Sigmoid colon (tissue), 7 donors: ENCODE measurements around the gene DERA. TPM values are rescaled to one million over a fixed set of nuclear protein-coding genes. Genes with fewer than 3 reads are reported as not detected.

Experiments
- DNase-seq: peaks from one replicate; pipeline ENCODE4 v3.0.0-alpha.2; 2019
- H3K27ac ChIP-seq, 4 donors: fragments of 200-600 bp; sonication (generic); one replicate each; pipeline ENCODE4 v1.5.1; 2016 to 2019; ENCODE audit warnings: mild to moderate bottlenecking in 1 of 4
- H3K27me3 ChIP-seq, 3 donors: fragments of 200-600 bp; sonication (generic); one replicate each; pipeline ENCODE4 v1.5.1; 2019; ENCODE audit warnings: mild to moderate bottlenecking in 1 of 3
- H3K36me3 ChIP-seq, 4 donors: fragments of 200-600 bp; sonication (generic); one replicate each; pipeline ENCODE4 v1.5.1; 2016 to 2019
- H3K4me1 ChIP-seq, 4 donors: fragments of 200-600 bp; sonication (generic); one replicate each; pipeline ENCODE4 v1.5.1; 2017 to 2019
- H3K4me3 ChIP-seq, 4 donors: fragments of 200-600 bp; sonication (generic); one replicate each; pipeline ENCODE4 v1.5.1; 2017 to 2019; ENCODE audit warnings: mild to moderate bottlenecking in 2 of 4, moderate library complexity in 1 of 4
- H3K9me3 ChIP-seq, 4 donors: fragments of 200-600 bp in 3 of 4; sonication (generic) in 3 of 4; one replicate each; pipeline versions ENCODE4 v1.5.1 to v1.6.1; 2013 to 2019
- CTCF ChIP-seq, 4 experiments: fragments of 450-650 bp in 3 of 4; fragments of 200-600 bp in 1 of 4; IDR thresholded peaks; one replicate each; pipeline ENCODE4 v1.5.1; 2016 to 2019; ENCODE audit warnings: antibody characterized with exemption in 4 of 4, mild to moderate bottlenecking in 3 of 4, moderate library complexity in 2 of 4
- EP300 ChIP-seq, 4 donors: sonication (generic); formaldehyde crosslinking; IDR thresholded peaks; one replicate each; pipeline ENCODE4 v1.6.1; 2017; ENCODE audit warnings: antibody characterized with exemption in 4 of 4
- POLR2A ChIP-seq, 2 donors: fragments of 450-650 bp; IDR thresholded peaks; one replicate each; pipeline ENCODE4 v1.6.1; 2016; ENCODE audit warnings: antibody characterized with exemption in 2 of 2, mild to moderate bottlenecking in 2 of 2, moderate library complexity in 2 of 2
- POLR2AphosphoS5 ChIP-seq, 4 donors: sonication (generic); formaldehyde crosslinking; IDR thresholded peaks; one replicate each; pipeline ENCODE4 v1.6.1; 2017; ENCODE audit warnings: antibody characterized with exemption in 4 of 4
- WGBS, 2 donors: extraction: QIAGEN DNeasy Blood & Tissue Kit; methylation state at CpG; one replicate each; pipeline ENCODE4 v1.1.7; 2013; 5-methylcytosine and 5-hydroxymethylcytosine counted together
- intact Hi-C: fragments of 100-400 bp; cut with DNase I; formaldehyde crosslinking; loops from one replicate; pipeline ENCODE4 v1.15.1; 2023
- polyA plus RNA-seq, 3 donors: library from polyadenylated mRNA; stranded (reverse); fragments of 200-250 nt; gene quantifications; one replicate each; pipeline ENCODE4 v1.2.3, GENCODE V29; 2013
- total RNA-seq, 4 donors: library from RNA; depleted of rRNA; stranded (reverse); fragments of >200 nt; gene quantifications; one replicate each; pipeline ENCODE4 v1.1.0, GENCODE V29; 2016
- donor health status: healthy with polysubstance abuse.
- donor health status: Bipolar disorder and iron deficiency.
- donor health status: healthy.

DERA gene
- total and polyA plus RNA-seq, 7 donors, result 26.6 to 106 (median 46.4) TPM

GRCh38 chr12:16075887-16076286 lies 164.8 kb downstream of the DERA start:
- 79 to 87% methylated on average over 1 of the region's 1 CpG for WGBS, 2 donors
- Histone ChIP-seq H3K9me3 (no peaks in the 10 kb centered on the region), H3K4me1 (no peaks in the 10 kb centered on the region), H3K4me3 (no peak overlapping the region), H3K27ac (no peak overlapping the region), H3K36me3 (no peaks in the 10 kb centered on the region), H3K27me3 (no peaks in the 10 kb centered on the region)
- intact Hi-C loops, result no loop called here
- no peak for TF ChIP-seq POLR2A (IDR thresholded peaks at IDR 0.05)
- TF ChIP-seq POLR2AphosphoS5 (IDR thresholded peaks at IDR 0.05), result no peak
- TF ChIP-seq CTCF (IDR thresholded peaks at IDR 0.05), result no peak
- no peak for TF ChIP-seq EP300 (IDR thresholded peaks at IDR 0.05)
- DNase-seq, result no peak

- no peak for DNase-seq
- no peaks in the 10 kb centered on the region for H3K4me1 ChIP-seq
- no peaks in the 10 kb centered on the region for H3K27me3 ChIP-seq
- intact Hi-C loops, result no loop called here
- 35 to 53% methylated on average over 2 of the region's 2 CpGs for WGBS, 2 donors
- TF ChIP-seq POLR2AphosphoS5 (IDR thresholded peaks at IDR 0.05) (no peak), CTCF (IDR thresholded peaks at IDR 0.05) (no peak), POLR2A (IDR thresholded peaks at IDR 0.05) (no peak), EP300 (IDR thresholded peaks at IDR 0.05) (no peak)
- H3K9me3 ChIP-seq, result no peaks in the 10 kb centered on the region
- H3K27ac ChIP-seq, result no peak overlapping the region
- H3K36me3 ChIP-seq, result no peaks in the 10 kb centered on the region
- no peak overlapping the region for H3K4me3 ChIP-seq
These were observed 165.4 kb downstream of the DERA start for GRCh38 chr12:16076557-16076956.

DNA sequence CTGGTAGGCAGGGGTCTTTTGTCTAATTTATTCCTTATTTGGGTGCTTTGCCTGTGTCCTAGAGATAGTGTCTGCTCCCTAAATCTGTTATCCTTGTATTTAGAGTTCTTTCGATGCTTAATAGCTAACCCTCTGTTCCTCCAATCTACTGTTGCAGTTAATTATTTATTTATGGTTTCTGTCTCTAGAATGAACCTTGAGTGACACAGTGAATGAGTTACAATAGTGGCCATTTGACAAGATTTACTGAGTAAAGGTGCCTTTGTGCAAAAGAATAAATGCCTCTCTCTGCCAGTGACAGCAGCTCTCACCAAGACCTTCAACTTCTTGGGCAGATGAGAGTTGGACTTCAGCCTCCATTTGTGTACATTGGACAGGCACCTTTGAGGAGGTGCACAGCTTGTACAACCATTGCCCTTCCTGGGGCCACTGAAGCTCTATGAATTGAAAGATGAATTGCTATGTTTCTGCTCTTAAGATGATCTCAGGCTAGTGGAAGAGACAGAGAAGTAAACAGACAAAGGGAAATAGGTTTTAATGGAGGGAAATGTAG lies 165.9 kb downstream of the DERA start:
- intact Hi-C loops, result no loop called here
- WGBS, 2 donors, result 46 to 74% methylated on average over 1 of the region's 1 CpG

GRCh38 chr12:16086462-16086861 lies 175.3 kb downstream of the DERA start:
- intact Hi-C loops, result no loop called here
- TF ChIP-seq POLR2A (IDR thresholded peaks at IDR 0.05), result no peak
- TF ChIP-seq POLR2AphosphoS5 (IDR thresholded peaks at IDR 0.05), result no peak
- TF ChIP-seq EP300 (IDR thresholded peaks at IDR 0.05), result no peak
- no peak for TF ChIP-seq CTCF (IDR thresholded peaks at IDR 0.05)
- 80 to 84% methylated on average over 8 of the region's 8 CpGs for WGBS, 2 donors
- Histone ChIP-seq H3K36me3 (no peaks in the 10 kb centered on the region), H3K4me1 (no peaks in the 10 kb centered on the region), H3K27ac (no peak overlapping the region), H3K9me3 (no peaks in the 10 kb centered on the region), H3K27me3 (no peaks in the 10 kb centered on the region), H3K4me3 (no peak overlapping the region)
- no peak for DNase-seq

More for the DNA sequence above, 165.9 kb downstream of the DERA start:
- DNase-seq, result no peak
- Histone ChIP-seq H3K36me3 (no peaks in the 10 kb centered on the region), H3K27me3 (no peaks in the 10 kb centered on the region), H3K27ac (no peak overlapping the region), H3K4me3 (no peak overlapping the region), H3K9me3 (no peaks in the 10 kb centered on the region), H3K4me1 (no peaks in the 10 kb centered on the region)
- TF ChIP-seq POLR2A (IDR thresholded peaks at IDR 0.05) (no peak), POLR2AphosphoS5 (IDR thresholded peaks at IDR 0.05) (no peak), CTCF (IDR thresholded peaks at IDR 0.05) (no peak), EP300 (IDR thresholded peaks at IDR 0.05) (no peak)

DNA sequence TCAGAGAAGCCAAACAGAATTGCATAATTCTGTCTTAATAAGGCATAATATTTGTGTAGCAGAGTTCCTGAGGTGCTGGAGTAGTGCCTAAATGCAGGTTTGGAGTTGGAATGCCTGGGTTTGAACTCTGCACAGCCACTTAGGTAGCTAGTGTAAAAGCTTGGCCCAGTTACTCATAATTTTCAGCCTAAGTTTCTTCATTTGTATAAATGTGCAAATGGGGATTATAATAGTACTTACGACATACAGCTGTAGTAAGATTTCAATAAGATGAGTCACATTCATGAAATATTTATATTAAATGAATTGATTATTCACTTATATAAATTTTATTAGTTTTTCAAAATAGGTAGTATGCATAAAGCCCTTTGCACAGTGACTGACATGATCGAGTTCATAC lies 175.8 kb downstream of the DERA start:
- 92 to 93% methylated on average over 2 of the region's 2 CpGs for WGBS, 2 donors
- Histone ChIP-seq H3K27me3 (no peaks in the 10 kb centered on the region), H3K9me3 (peaks cover 0 to 1% (median 0%) of the 10 kb centered on the region in 4 donors), H3K4me3 (no peak overlapping the region), H3K36me3 (no peaks in the 10 kb centered on the region), H3K27ac (no peak overlapping the region), H3K4me1 (no peaks in the 10 kb centered on the region)
- intact Hi-C loops, result no loop called here
- DNase-seq, result no peak
- no peak for TF ChIP-seq POLR2A (IDR thresholded peaks at IDR 0.05)
- no peak for TF ChIP-seq CTCF (IDR thresholded peaks at IDR 0.05)
- TF ChIP-seq POLR2AphosphoS5 (IDR thresholded peaks at IDR 0.05), result no peak
- TF ChIP-seq EP300 (IDR thresholded peaks at IDR 0.05), result no peak
